ENCODE measurements around the gene HOXA9.
A peak's percentile ranks its signal among the peaks of the same experiment; 100 is the strongest.

- TF ChIP-seq CTCF (optimal IDR thresholded peaks at IDR 0.05 in 1 of 3, IDR thresholded peaks at IDR 0.05 in 1 of 3, conservative IDR thresholded peaks at IDR 0.05 in 1 of 3; ENCODE audit: extremely low read depth in 1 of 3, insufficient read depth in 2 of 3, low read length in 3 of 3): no peak
- peak; percentile 74 for TF ChIP-seq EZH2 (IDR thresholded peaks at IDR 0.05; ENCODE audit: low read length)
These were observed 23.3 kb upstream of the HOXA9 start for GRCh38 chr7:27188386-27189294.

Data from keratinocyte (primary cell).